Endodermal cell (in vitro differentiated cells): ENCODE data around the gene LYPLA2. TPM values are rescaled to one million over a fixed set of nuclear protein-coding genes. Genes with fewer than 3 reads are reported as not detected.

ENCODE experiments used
- DNase-seq: peaks from one replicate; pipeline ENCODE4 v3.0.0-alpha.2; 2017
- H3K27ac ChIP-seq: 2 replicates; pipeline ENCODE4 v1.5.1; 2013; ENCODE audit warnings: mild to moderate bottlenecking, low read depth, low read length, moderate library complexity
- H3K27me3 ChIP-seq: 2 replicates; pipeline ENCODE4 v1.6.1; 2013; ENCODE audit warnings: mild to moderate bottlenecking, low read length, moderate library complexity; ENCODE audit not compliant: insufficient read depth, control insufficient read depth, poor library complexity, severe bottlenecking
- H3K36me3 ChIP-seq: 2 replicates; pipeline ENCODE4 v1.7.0; 2013; ENCODE audit warnings: mild to moderate bottlenecking, low read length, moderate library complexity; ENCODE audit not compliant: control insufficient read depth, insufficient read depth
- H3K4me1 ChIP-seq: one replicate; pipeline ENCODE4 v1.7.0; 2013; ENCODE audit warnings: low read length; ENCODE audit not compliant: control insufficient read depth, insufficient read depth
- H3K4me3 ChIP-seq: 2 replicates; pipeline ENCODE4 v1.5.1; 2013; ENCODE audit warnings: mild to moderate bottlenecking, low read length, moderate library complexity
- H3K9ac ChIP-seq: 2 replicates; pipeline ENCODE4 v1.6.1; 2013; ENCODE audit warnings: mild to moderate bottlenecking, low read length, moderate library complexity; ENCODE audit not compliant: poor library complexity, severe bottlenecking; ENCODE audit errors: extremely low read depth
- H3K9me3 ChIP-seq: 2 replicates; pipeline ENCODE4 v1.6.1; 2013; ENCODE audit warnings: mild to moderate bottlenecking, low read length, moderate library complexity; ENCODE audit not compliant: control insufficient read depth
- H3K27ac Mint-ChIP-seq: 2 replicates; pipeline ENCODE4 v1.8.0; 2020; ENCODE audit warnings: mixed read lengths
- H3K27me3 Mint-ChIP-seq: 2 replicates; pipeline ENCODE4 v1.8.0; 2021; ENCODE audit warnings: mild to moderate bottlenecking, mixed read lengths; ENCODE audit not compliant: insufficient read depth
- H3K36me3 Mint-ChIP-seq: 2 replicates; pipeline ENCODE4 v1.8.0; 2020; ENCODE audit warnings: low read depth, mixed read lengths
- H3K4me1 Mint-ChIP-seq: 2 replicates; pipeline ENCODE4 v1.8.0; 2020; ENCODE audit warnings: mixed read lengths
- H3K4me3 Mint-ChIP-seq: 2 replicates; pipeline ENCODE4 v1.8.0; 2020; ENCODE audit warnings: mild to moderate bottlenecking, moderate library complexity, mixed read lengths
- H3K9me3 Mint-ChIP-seq: 2 replicates; pipeline ENCODE4 v1.8.0; 2020; ENCODE audit warnings: mild to moderate bottlenecking, mixed read lengths
- WGBS, 2 experiments: methylation state at CpG; one replicate each; pipeline versions ENCODE4 v1.1.5 to v1.1.7; 2013; ENCODE audit warnings: missing lambda C conversion rate in 2 of 2, mixed read lengths in 1 of 2; ENCODE audit not compliant: insufficient coverage in 1 of 2, insufficient read length in 1 of 2; 5-methylcytosine and 5-hydroxymethylcytosine counted together
- total RNA-seq, 2 donors: library from RNA; stranded (reverse); fragmentation: NEBNext Ultra II Directional in 1 of 2; extraction: Animal tissue kit (Norgen Biotek cat#: 25700) in 1 of 2; gene quantifications; 2 replicates in 1 of 2; 3 replicates in 1 of 2; pipeline ENCODE4 v1.2.1, GENCODE V29; 2021
- TF ChIP-seq, protein P1 (sequence below): fragments of 200-600 bp; sonication (generic); conservative IDR thresholded peaks from 2 replicates; pipeline ENCODE4 v1.5.0; 2021; ENCODE audit warnings: antibody characterized with exemption, mild to moderate bottlenecking

LYPLA2 gene
- total RNA-seq, 2 donors from 2014 or later = 103 to 107 TPM

DNA sequence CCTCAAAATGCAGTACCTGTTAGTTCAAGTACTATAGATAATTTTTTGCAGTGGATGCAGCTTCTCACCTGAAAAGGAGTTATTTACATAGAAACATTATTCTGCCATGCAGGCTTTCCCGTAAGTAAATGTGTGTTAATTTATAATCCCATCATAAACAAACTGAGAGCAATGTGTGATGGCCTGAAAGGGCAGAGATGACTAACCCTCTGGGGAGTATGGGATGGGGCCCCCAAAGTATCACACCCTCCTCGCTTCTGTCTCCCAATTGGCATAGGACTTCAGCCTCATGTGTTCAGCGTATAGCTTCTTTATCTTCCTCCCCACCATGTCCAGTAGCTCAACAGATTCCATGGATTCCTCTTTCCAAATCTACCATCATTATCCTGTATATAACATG is 26.7 kb downstream of the LYPLA2 start:
- no peak overlapping the region for H3K9ac ChIP-seq
- no peaks in the 10 kb centered on the region for H3K4me1 ChIP-seq
- Mint-ChIP-seq H3K4me1 (no peaks in the 10 kb centered on the region), H3K27me3 (no peaks in the 10 kb centered on the region), H3K9me3 (no peaks in the 10 kb centered on the region), H3K27ac (no peak overlapping the region), H3K36me3 (peaks cover 15% of the 10 kb centered on the region), H3K4me3 (no peak overlapping the region)
- no peak overlapping the region for H3K27ac ChIP-seq
- H3K36me3 ChIP-seq = peaks cover 20% of the 10 kb centered on the region
- WGBS, 2 experiments = 91 to 100% methylated on average over 2 of the region's 3 CpGs
- no peaks in the 10 kb centered on the region for H3K27me3 ChIP-seq
- H3K4me3 ChIP-seq = no peak overlapping the region
- DNase-seq = no peak
- no peaks in the 10 kb centered on the region for H3K9me3 ChIP-seq
- TF ChIP-seq, protein P1, sequence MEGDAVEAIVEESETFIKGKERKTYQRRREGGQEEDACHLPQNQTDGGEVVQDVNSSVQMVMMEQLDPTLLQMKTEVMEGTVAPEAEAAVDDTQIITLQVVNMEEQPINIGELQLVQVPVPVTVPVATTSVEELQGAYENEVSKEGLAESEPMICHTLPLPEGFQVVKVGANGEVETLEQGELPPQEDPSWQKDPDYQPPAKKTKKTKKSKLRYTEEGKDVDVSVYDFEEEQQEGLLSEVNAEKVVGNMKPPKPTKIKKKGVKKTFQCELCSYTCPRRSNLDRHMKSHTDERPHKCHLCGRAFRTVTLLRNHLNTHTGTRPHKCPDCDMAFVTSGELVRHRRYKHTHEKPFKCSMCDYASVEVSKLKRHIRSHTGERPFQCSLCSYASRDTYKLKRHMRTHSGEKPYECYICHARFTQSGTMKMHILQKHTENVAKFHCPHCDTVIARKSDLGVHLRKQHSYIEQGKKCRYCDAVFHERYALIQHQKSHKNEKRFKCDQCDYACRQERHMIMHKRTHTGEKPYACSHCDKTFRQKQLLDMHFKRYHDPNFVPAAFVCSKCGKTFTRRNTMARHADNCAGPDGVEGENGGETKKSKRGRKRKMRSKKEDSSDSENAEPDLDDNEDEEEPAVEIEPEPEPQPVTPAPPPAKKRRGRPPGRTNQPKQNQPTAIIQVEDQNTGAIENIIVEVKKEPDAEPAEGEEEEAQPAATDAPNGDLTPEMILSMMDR = no peak

- H3K9ac ChIP-seq = no peak overlapping the region
Observed at GRCh38 chr1:23823767-23824166, 32.8 kb downstream of the LYPLA2 start.

DNA sequence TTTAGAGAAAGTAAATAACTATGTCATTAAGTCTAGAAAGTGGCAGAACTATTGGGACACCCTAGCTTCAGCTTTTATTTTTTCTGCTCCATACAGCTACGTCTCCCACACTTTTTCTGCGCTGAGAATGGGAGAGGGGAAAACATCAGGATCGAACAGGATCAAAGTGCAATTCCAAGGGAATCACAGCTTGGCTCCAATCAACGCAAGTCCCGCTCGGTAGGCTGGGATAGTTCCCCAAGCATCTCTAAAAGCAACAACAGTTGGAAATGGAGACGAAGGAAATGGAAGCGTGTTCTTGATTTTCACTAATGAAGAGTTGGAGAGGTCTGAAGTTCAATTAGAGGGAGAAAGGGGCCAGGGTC is 33.7 kb downstream of the LYPLA2 start:
- Mint-ChIP-seq H3K4me1 (peaks cover 12% of the 10 kb centered on the region), H3K27me3 (no peaks in the 10 kb centered on the region), H3K4me3 (peak overlapping the region; percentile 93), H3K9me3 (no peaks in the 10 kb centered on the region), H3K27ac (peak overlapping the region; percentile 98), H3K36me3 (no peaks in the 10 kb centered on the region)
- Histone ChIP-seq H3K27ac (peak overlapping the region; percentile 45), H3K36me3 (no peaks in the 10 kb centered on the region), H3K4me3 (peak overlapping the region; percentile 97), H3K9me3 (no peaks in the 10 kb centered on the region), H3K27me3 (no peaks in the 10 kb centered on the region), H3K9ac (peak overlapping the region; percentile 76), H3K4me1 (peaks cover 4% of the 10 kb centered on the region)
- DNase-seq = no peak
- WGBS, 2 experiments = 11 to 17% methylated on average over 6 to 8 of the region's 8 CpGs
- TF ChIP-seq, protein P1 = no peak

More at GRCh38 chr1:23823767-23824166, 32.8 kb downstream of the LYPLA2 start:
- DNase-seq = no peak
- TF ChIP-seq, protein P1 = no peak
- no peaks in the 10 kb centered on the region for H3K9me3 ChIP-seq
- Mint-ChIP-seq H3K4me1 (peaks cover 12% of the 10 kb centered on the region), H3K9me3 (no peaks in the 10 kb centered on the region), H3K27me3 (no peaks in the 10 kb centered on the region), H3K4me3 (peak overlapping the region; percentile 93), H3K36me3 (no peaks in the 10 kb centered on the region), H3K27ac (no peak overlapping the region)
- no peak overlapping the region for H3K27ac ChIP-seq
- H3K4me1 ChIP-seq = peaks cover 4% of the 10 kb centered on the region
- H3K36me3 ChIP-seq = no peaks in the 10 kb centered on the region
- no peaks in the 10 kb centered on the region for H3K27me3 ChIP-seq
- 93 to 95% methylated on average over 4 to 7 of the region's 7 CpGs for WGBS, 2 experiments
- peak overlapping the region; percentile 97 for H3K4me3 ChIP-seq
